ENCODE data around the gene AOAH.

DNA sequence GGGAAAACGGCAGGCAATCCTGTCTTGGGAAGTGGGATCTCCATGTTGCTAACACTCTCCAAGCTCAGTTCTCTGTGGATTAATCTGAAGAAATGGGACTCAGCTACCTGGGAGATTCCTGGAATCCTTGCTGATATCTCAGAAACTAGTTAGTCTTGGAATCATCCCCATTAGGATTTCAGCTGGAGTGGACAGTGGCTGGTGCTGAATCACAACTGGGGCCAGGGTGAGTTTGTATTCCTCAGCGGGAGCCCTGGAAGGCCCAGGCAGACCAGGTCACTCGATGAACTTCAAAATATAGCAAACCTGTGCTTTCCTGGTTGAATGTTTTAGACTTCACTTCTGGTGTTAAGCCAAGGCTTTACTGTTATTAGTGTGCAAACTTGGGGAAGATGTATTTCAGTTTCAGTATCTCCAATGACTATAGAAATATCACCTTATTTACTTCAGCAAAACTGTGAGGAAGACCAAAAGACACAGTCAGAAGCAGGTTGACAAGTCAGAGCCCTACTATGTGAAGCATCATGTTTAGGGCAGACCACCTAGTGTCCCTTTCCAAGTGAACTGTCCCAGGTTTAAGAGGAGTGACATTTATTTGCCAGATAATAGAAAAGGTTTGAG lies 126.1 kb downstream of the AOAH start:
- TF ChIP-seq, protein P1, sequence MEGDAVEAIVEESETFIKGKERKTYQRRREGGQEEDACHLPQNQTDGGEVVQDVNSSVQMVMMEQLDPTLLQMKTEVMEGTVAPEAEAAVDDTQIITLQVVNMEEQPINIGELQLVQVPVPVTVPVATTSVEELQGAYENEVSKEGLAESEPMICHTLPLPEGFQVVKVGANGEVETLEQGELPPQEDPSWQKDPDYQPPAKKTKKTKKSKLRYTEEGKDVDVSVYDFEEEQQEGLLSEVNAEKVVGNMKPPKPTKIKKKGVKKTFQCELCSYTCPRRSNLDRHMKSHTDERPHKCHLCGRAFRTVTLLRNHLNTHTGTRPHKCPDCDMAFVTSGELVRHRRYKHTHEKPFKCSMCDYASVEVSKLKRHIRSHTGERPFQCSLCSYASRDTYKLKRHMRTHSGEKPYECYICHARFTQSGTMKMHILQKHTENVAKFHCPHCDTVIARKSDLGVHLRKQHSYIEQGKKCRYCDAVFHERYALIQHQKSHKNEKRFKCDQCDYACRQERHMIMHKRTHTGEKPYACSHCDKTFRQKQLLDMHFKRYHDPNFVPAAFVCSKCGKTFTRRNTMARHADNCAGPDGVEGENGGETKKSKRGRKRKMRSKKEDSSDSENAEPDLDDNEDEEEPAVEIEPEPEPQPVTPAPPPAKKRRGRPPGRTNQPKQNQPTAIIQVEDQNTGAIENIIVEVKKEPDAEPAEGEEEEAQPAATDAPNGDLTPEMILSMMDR (IDR thresholded peaks at IDR 0.05), result no peak
- TF ChIP-seq EP300 (IDR thresholded peaks at IDR 0.05) (no peak), POLR2A (IDR thresholded peaks at IDR 0.05) (no peak), POLR2AphosphoS5 (IDR thresholded peaks at IDR 0.05) (no peak)

All from sigmoid colon (tissue), 4 donors.